ENCODE data around the gene PRR14. TPM values are rescaled to one million over a fixed set of nuclear protein-coding genes. Genes with fewer than 3 reads are reported as not detected.

PRR14 gene
- polyA plus RNA-seq, 1 of the 3 experiments (the other 2 are of a cell fraction) = 13.5 TPM

DNA sequence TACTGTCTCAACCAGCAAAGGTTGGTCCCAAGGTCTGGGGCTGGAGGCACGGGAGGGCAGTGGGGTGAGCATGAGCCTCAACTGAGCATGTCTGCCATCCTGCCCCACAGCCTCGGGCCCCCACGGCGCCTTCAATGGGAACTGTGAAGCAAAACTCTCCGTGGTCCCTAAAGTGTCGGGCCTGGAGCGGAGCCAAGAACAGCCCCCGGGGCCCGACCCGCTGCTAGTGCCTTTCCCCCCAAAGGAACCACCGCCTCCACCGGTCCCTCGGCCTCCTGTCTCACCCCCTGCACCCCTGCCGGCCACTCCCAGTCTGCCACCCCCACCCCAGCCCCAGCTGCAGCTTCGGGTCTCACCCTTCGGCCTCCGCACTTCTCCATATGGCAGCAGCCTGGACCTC lies 11.7 kb downstream of the PRR14 start:
- CTCF ChIA-PET = interaction anchor here (2.6 kb wide), 1 partner anchor 10 kb away, joined by 11 read pairs; no protein-coding TSS in a partner anchor
- Histone ChIP-seq H3K79me2 (ENCODE audit: insufficient read depth) (peaks cover 49% of the 10 kb centered on the region), H3K36me3 (replicated peaks in 1 of 2; ENCODE audit: control insufficient read depth in 1 of 2, insufficient read depth in 2 of 2, low read length in 1 of 2) (peaks cover 54 to 66% of the 10 kb centered on the region in 2 experiments)

GRCh38 chr16:30663038-30663437 lies 12.3 kb downstream of the PRR14 start:
- H3K4me2 ChIP-seq = no peak overlapping the region; the same call in 1 of the 2 replicates
- H3K27ac ChIP-seq (ENCODE audit: low read depth in 2 of 2, low read length in 1 of 2) = no peak overlapping the region
- H3K9me3 ChIP-seq = no peaks in the 10 kb centered on the region
- H3K79me2 ChIP-seq (ENCODE audit: insufficient read depth) = peaks cover 49% of the 10 kb centered on the region
- ChIA-PET POLR2A (no interaction called here), CTCF (interaction anchor here (1.1 kb wide), 1 partner anchor 31 kb away, joined by 5 read pairs; no protein-coding TSS in a partner anchor)
- DNase-seq = no peak
- WGBS (ENCODE audit: low lambda C conversion rate) = 84% methylated on average over 8 of the region's 8 CpGs
- peaks cover 9 to 17% of the 10 kb centered on the region in 2 experiments; a peak in 2 of 4 replicates for H3K4me1 ChIP-seq (ENCODE audit: control insufficient read depth in 1 of 2, insufficient read depth in 2 of 2, low read depth in 1 of 2, low read length in 1 of 2)
- H3K27me3 ChIP-seq (ENCODE audit: insufficient read depth) = no peaks in the 10 kb centered on the region
- no peak overlapping the region for H2AFZ ChIP-seq (ENCODE audit: low read depth)
- no peaks in the 10 kb centered on the region for H3F3A ChIP-seq (replicated peaks; ENCODE audit: insufficient read depth)
- peaks cover 37% of the 10 kb centered on the region; the same call in 1 of the 2 replicates for H4K20me1 ChIP-seq (ENCODE audit: insufficient read depth)
- H3K9me2 ChIP-seq = no peaks in the 10 kb centered on the region
- H3K36me3 ChIP-seq (replicated peaks in 1 of 2; ENCODE audit: control insufficient read depth in 1 of 2, insufficient read depth in 2 of 2, low read length in 1 of 2) = peaks cover 54 to 70% of the 10 kb centered on the region in 2 experiments
- no peak for TF ChIP-seq CTCF (IDR thresholded peaks at IDR 0.05)
- TF ChIP-seq, protein P1, sequence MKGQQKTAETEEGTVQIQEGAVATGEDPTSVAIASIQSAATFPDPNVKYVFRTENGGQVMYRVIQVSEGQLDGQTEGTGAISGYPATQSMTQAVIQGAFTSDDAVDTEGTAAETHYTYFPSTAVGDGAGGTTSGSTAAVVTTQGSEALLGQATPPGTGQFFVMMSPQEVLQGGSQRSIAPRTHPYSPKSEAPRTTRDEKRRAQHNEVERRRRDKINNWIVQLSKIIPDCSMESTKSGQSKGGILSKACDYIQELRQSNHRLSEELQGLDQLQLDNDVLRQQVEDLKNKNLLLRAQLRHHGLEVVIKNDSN (IDR thresholded peaks at IDR 0.05; ENCODE audit: borderline replicate concordance, low read depth) = no peak
- TF ChIP-seq RAD21 (IDR thresholded peaks at IDR 0.05; ENCODE audit: low read length) = no peak
- no peak for TF ChIP-seq ZBTB33 (IDR thresholded peaks at IDR 0.05; ENCODE audit: borderline replicate concordance, low read depth)
- no peak for TF ChIP-seq FOXM1 (IDR thresholded peaks at IDR 0.05; ENCODE audit: low read depth)
- TF ChIP-seq, protein P2, sequence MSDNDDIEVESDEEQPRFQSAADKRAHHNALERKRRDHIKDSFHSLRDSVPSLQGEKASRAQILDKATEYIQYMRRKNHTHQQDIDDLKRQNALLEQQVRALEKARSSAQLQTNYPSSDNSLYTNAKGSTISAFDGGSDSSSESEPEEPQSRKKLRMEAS (IDR thresholded peaks at IDR 0.05; ENCODE audit: low read depth) = no peak
- no peak for TF ChIP-seq ELF1 (IDR thresholded peaks at IDR 0.05)
- TF ChIP-seq YY1 (IDR thresholded peaks at IDR 0.05; ENCODE audit: low read depth) = no peak
- H3K9ac ChIP-seq = no peak overlapping the region
- H3K4me3 ChIP-seq (ENCODE audit: low read depth in 2 of 2, low read length in 1 of 2) = no peak overlapping the region

More for the DNA sequence above, 11.7 kb downstream of the PRR14 start:
- 91% methylated on average over 4 of the region's 17 CpGs for WGBS (ENCODE audit: low lambda C conversion rate)
- H3K4me1 ChIP-seq (ENCODE audit: control insufficient read depth in 1 of 2, insufficient read depth in 2 of 2, low read depth in 1 of 2, low read length in 1 of 2) = peaks cover 9 to 18% of the 10 kb centered on the region in 2 experiments; a peak in 2 of 4 replicates
- H3F3A ChIP-seq (replicated peaks; ENCODE audit: insufficient read depth) = peaks cover 3% of the 10 kb centered on the region
- H3K4me2 ChIP-seq = no peak overlapping the region; the same call in 1 of the 2 replicates
- H3K9me2 ChIP-seq = no peaks in the 10 kb centered on the region
- H3K27ac ChIP-seq (ENCODE audit: low read depth in 2 of 2, low read length in 1 of 2) = no peak overlapping the region
- no peak for DNase-seq
- peaks cover 37% of the 10 kb centered on the region; the same call in 1 of the 2 replicates for H4K20me1 ChIP-seq (ENCODE audit: insufficient read depth)
- H3K9ac ChIP-seq = no peak overlapping the region
- TF ChIP-seq USF2 (IDR thresholded peaks at IDR 0.05; ENCODE audit: borderline replicate concordance, low read depth, low read length) (no peak), RXRA (IDR thresholded peaks at IDR 0.05; ENCODE audit: borderline replicate concordance, low read depth) (no peak), PBX3 (IDR thresholded peaks at IDR 0.05) (no peak), CHD2 (IDR thresholded peaks at IDR 0.05; ENCODE audit: low read length, partially characterized antibody) (no peak), NRF1 (IDR thresholded peaks at IDR 0.05; ENCODE audit: low read depth, low read length) (no peak), GATA2 (CRISPR knock-in tag; IDR thresholded peaks at IDR 0.05) (no peak), RAD21 (IDR thresholded peaks at IDR 0.05; ENCODE audit: low read length) (no peak), GABPA (IDR thresholded peaks at IDR 0.05; ENCODE audit: low read depth) (no peak), POLR2AphosphoS5 (IDR thresholded peaks at IDR 0.05; ENCODE audit: low read depth, low read length) (no peak), FOXJ3 (CRISPR knock-in tag; IDR thresholded peaks at IDR 0.05) (no peak), RCOR1 (IDR thresholded peaks at IDR 0.05; ENCODE audit: low read length) (no peak)
- POLR2A ChIA-PET = no interaction called here
- H3K4me3 ChIP-seq (ENCODE audit: low read depth in 2 of 2, low read length in 1 of 2) = no peak overlapping the region
- H3K27me3 ChIP-seq (ENCODE audit: insufficient read depth) = no peaks in the 10 kb centered on the region
- no peak overlapping the region for H2AFZ ChIP-seq (ENCODE audit: low read depth)
- H3K9me3 ChIP-seq = no peaks in the 10 kb centered on the region

Measured in SK-N-SH (cell line).